Common myeloid progenitor, CD34-positive (primary cell): ENCODE results near the gene ELP6.

Source experiments
- CTCF ChIA-PET: fragments of 350-600 bp; sonication (Branson Sonifier 250); formaldehyde crosslinking; loops from one replicate; lab custom pipeline; 2021; ENCODE audit warnings: antibody characterized with exemption; lab: Charles Lee
- POLR2A ChIA-PET: fragments of 350-600 bp; sonication (Branson Sonifier 250); formaldehyde crosslinking; loops from one replicate; lab custom pipeline; 2021; ENCODE audit warnings: antibody characterized with exemption; lab: Charles Lee
- DNase-seq, 3 donors: peaks; one replicate each; pipeline versions ENCODE4 v3.0.0 to v3.0.0-alpha.2; 2013
- H3K27ac ChIP-seq, 2 experiments: 1 replicate in 1 of 2; 2 replicates in 1 of 2; pipeline ENCODE4 v1.7.0; 2013; ENCODE audit warnings: inconsistent platforms in 2 of 2, low read length in 2 of 2, mild to moderate bottlenecking in 2 of 2, low read depth in 1 of 2, moderate library complexity in 1 of 2; ENCODE audit not compliant: severe bottlenecking in 2 of 2, insufficient read depth in 1 of 2, poor library complexity in 1 of 2
- H3K27me3 ChIP-seq, 5 experiments: replicated peaks in 2 of 5; 1 replicate in 3 of 5; 2 replicates in 2 of 5; pipeline versions ENCODE4 v1.6.1 to v1.7.0; 2013; ENCODE audit warnings: low read length in 4 of 5, mild to moderate bottlenecking in 2 of 5, moderate library complexity in 2 of 5, inconsistent platforms in 1 of 5; ENCODE audit not compliant: insufficient read depth in 5 of 5, control insufficient read depth in 4 of 5
- H3K36me3 ChIP-seq, 4 experiments: 1 replicate in 2 of 4; 2 replicates in 2 of 4; pipeline versions ENCODE4 v1.6.1 to v1.7.0; 2013; ENCODE audit warnings: low read length in 3 of 4, control low read depth in 1 of 4, mild to moderate bottlenecking in 1 of 4; ENCODE audit not compliant: control insufficient read depth in 4 of 4, insufficient read depth in 4 of 4
- H3K4me1 ChIP-seq, 4 experiments: 1 replicate in 3 of 4; 2 replicates in 1 of 4; pipeline versions ENCODE4 v1.6.1 to v1.7.1; 2013; ENCODE audit warnings: low read length in 3 of 4, mild to moderate bottlenecking in 3 of 4, control low read depth in 1 of 4, inconsistent platforms in 1 of 4, moderate library complexity in 1 of 4; ENCODE audit not compliant: control insufficient read depth in 4 of 4, insufficient read depth in 4 of 4; ENCODE audit errors: control extremely low read depth in 1 of 4
- H3K4me3 ChIP-seq, 7 experiments: 1 replicate in 4 of 7; 2 replicates in 3 of 7; pipeline versions ENCODE4 v1.5.1 to v1.7.0; 2013; ENCODE audit warnings: mild to moderate bottlenecking in 7 of 7, low read length in 6 of 7, moderate library complexity in 6 of 7, inconsistent platforms in 2 of 7, low read depth in 2 of 7, control low read depth in 1 of 7; ENCODE audit not compliant: insufficient read depth in 4 of 7, control insufficient read depth in 1 of 7; ENCODE audit errors: extremely low read depth in 1 of 7
- H3K9me3 ChIP-seq, 5 experiments: 1 replicate in 4 of 5; 2 replicates in 1 of 5; pipeline versions ENCODE4 v1.6.1 to v1.7.1; 2013; ENCODE audit warnings: low read length in 4 of 5, mild to moderate bottlenecking in 2 of 5, inconsistent platforms in 1 of 5, low read depth in 1 of 5, moderate library complexity in 1 of 5; ENCODE audit not compliant: control insufficient read depth in 4 of 5, insufficient read depth in 2 of 5; ENCODE audit errors: control extremely low read depth in 1 of 5
- WGBS: methylation state at CpG from one replicate; pipeline ENCODE4 v1.1.5; 2013; ENCODE audit not compliant: insufficient coverage; 5-methylcytosine and 5-hydroxymethylcytosine counted together

ELP6 gene

DNA sequence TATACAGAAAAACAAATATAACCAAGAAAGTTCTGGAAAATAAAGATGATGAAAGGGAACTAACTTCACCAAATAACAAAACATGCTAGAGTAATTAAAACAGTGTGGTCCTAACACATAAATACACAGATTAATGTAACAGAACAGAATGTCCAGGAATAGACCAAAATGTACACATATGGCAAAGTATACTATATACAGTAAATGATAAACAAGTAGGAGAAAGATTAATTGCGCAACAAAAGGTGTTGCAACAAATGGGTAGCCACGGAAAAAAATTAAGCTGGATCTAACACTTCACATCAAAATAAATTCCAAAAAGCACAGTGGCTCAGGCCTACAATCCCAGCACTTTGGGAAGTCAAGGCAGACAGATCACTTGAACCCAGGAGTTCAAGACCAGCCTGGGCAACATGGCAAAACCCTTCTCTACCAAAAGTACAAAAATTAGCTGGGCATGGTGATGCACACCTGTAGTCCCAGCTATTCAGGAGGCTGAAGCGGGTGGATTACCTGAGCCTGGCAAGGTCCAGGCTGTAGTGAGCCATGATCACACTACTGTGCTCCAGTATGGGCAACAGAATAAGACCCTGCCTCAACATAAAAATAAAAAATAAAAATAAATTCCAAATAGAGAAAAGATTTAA lies 57.6 kb downstream of the ELP6 start:
- ChIA-PET CTCF (interaction anchor here (0.6 kb wide), 1 partner anchor 66 kb away, joined by 3 read pairs; no protein-coding TSS in a partner anchor), POLR2A (no interaction called here)
- Histone ChIP-seq H3K36me3 (peaks cover 0 to 2% (median 0%) of the 10 kb centered on the region in 4 experiments), H3K4me3 (no peak overlapping the region), H3K27ac (no peak overlapping the region), H3K27me3 (no peaks in the 10 kb centered on the region), H3K9me3 (peaks cover 0 to 6% (median 3%) of the 10 kb centered on the region in 5 experiments), H3K4me1 (peaks cover 0 to 5% (median 2%) of the 10 kb centered on the region in 4 experiments)
- WGBS: 100% methylated on average over 1 of the region's 3 CpGs
- DNase-seq: no peak

- POLR2A ChIA-PET: no interaction called here
- no peak overlapping the region for H3K4me3 ChIP-seq
- H3K4me1 ChIP-seq: peaks cover 0 to 5% (median 2%) of the 10 kb centered on the region in 4 experiments
- H3K9me3 ChIP-seq: no peaks in the 10 kb centered on the region
- no peak overlapping the region for H3K27ac ChIP-seq
- H3K27me3 ChIP-seq: no peaks in the 10 kb centered on the region
- no peak for DNase-seq
- 83% methylated on average over 4 of the region's 4 CpGs for WGBS
- no peaks in the 10 kb centered on the region for H3K36me3 ChIP-seq
- CTCF ChIA-PET: interaction anchor here (1.3 kb wide), 1 partner anchor 31 kb away, joined by 5 read pairs; no protein-coding TSS in a partner anchor
Measured at GRCh38 chr3:47452453-47453215, 60.9 kb downstream of the ELP6 start.
